HG03066 (cell line): ENCODE data around the gene F10.

Source experiments
- ATAC-seq: cut with Tn5 transposase; IDR thresholded peaks from one replicate; pipeline ENCODE4 v1.9.1; 2021; ENCODE audit warnings: low read depth; ENCODE audit not compliant: unreplicated experiment

Gene F10

GRCh38 chr13:113187263-113187669 is 64.7 kb downstream of the F10 start:
- ATAC-seq = no peak

GRCh38 chr13:113187883-113188665 is 65.5 kb downstream of the F10 start:
- ATAC-seq = no peak

GRCh38 chr13:113190181-113190580 is 67.6 kb downstream of the F10 start:
- ATAC-seq = no peak

- no peak for ATAC-seq
Measured at GRCh38 chr13:113192279-113192678, 69.7 kb downstream of the F10 start.

DNA sequence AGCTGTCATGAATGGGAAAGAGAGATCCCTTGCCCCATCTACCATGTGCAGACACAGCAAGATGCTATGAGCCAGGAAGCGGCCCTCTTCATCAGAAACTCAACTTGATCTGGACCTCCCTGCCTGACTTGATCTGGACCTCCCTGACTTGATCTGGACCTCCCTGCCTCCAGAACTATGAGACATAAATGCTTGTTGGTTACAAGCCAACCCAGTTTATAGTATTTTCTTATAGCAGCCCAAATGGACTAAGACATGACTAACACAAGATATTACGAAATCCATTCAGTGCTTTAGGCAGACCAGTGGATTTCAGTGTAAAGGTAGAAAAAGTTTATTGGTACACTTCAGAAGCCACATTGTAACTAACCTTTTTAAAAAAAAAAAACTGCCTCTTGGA is 70.3 kb downstream of the F10 start:
- no peak for ATAC-seq

DNA sequence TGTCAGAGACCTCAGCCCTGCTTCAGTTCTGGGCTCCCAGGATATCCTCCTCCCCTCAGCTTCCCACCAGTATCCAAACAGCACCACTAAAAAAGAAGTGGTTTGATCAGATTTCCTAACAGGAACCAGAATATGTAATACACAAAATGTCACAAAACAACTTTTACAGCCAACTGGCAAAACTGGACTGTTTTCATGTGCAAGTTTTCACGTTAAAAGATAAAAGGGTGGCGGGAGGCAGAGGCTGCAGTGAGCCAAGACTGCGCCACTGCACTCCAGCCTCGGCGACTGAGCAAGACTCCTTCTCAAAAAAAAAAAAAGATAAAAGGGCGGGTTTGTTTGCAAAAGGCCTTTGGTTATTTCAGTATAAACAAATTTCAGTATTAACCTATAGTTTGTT is 72.8 kb downstream of the F10 start:
- ATAC-seq = no peak

GRCh38 chr13:113196970-113197737 is 74.6 kb downstream of the F10 start:
- no peak for ATAC-seq
